ENCODE measurements around the gene OCA2.

Gene OCA2

DNA sequence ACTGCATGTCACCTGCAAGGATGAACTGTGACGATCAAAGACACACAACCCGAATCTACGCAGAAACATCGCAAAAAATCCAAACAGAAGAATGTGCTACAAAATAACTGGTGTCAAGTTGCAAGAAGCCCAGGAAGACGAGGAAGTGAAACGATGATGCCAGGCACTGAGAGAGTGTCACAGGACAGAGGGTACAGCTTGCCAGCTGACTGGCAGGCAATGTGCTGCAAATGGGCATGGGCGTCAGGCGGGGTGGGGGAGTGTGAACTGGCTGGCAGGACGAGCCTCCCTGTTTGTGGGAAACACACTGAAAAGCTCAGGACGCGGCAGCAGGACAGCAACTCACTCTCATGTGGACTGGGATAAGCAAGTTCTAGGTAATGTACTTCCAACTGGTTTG is 28.9 kb upstream of the OCA2 start:
- H2AFZ ChIP-seq (ENCODE audit: low read depth, low read length), result no peak overlapping the region
- 96% methylated on average over 9 of the region's 11 CpGs for WGBS

DNA sequence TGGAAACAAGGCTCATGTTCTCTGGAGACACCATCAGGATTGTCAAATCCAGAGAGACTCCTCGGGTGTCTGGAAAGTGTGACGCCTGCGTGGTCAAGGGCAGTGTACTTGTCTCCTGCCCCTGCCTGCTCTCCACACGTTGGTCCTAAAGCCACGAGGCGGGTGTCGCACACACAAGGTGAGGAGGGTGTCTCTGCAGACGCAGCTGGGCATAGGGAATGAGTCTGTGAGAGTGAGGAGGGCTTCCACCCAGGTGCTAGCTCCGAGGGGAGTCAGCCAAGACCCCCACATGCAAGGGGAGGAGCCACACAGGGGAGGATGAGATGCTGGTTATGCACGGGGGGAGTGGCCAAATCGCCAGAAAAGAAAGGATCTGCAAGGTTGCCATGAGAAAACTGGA is 27.9 kb upstream of the OCA2 start:
- no peak overlapping the region for H3K27ac ChIP-seq (ENCODE audit: low read length, poor library complexity, severe bottlenecking)
- no peak overlapping the region for H3K14ac ChIP-seq (ENCODE audit: low read length in 2 of 2)
- H3K23ac ChIP-seq (ENCODE audit: low read length in 2 of 2), result no peak overlapping the region
- H2BK5ac ChIP-seq (ENCODE audit: low read depth, low read length, poor library complexity, severe bottlenecking), result no peak overlapping the region
- H3K4me3 ChIP-seq (ENCODE audit: insufficient read depth in 1 of 2, low read depth in 1 of 2, low read length in 2 of 2), result no peak overlapping the region
- H3K9ac ChIP-seq (ENCODE audit: low read length), result no peak overlapping the region
- H3K4ac ChIP-seq (ENCODE audit: low read depth in 1 of 2, low read length in 2 of 2), result no peak overlapping the region
- H3K36me3 ChIP-seq (ENCODE audit: control insufficient read depth in 1 of 2, insufficient read depth in 2 of 2, low read depth in 1 of 2, low read length in 2 of 2), result peaks cover 64 to 80% of the 10 kb centered on the region in 2 experiments
- no peak overlapping the region for H4K91ac ChIP-seq (ENCODE audit: low read length)
- H2BK120ac ChIP-seq (ENCODE audit: low read depth, low read length), result no peak overlapping the region
- DNase-seq, result no peak
- H4K8ac ChIP-seq (ENCODE audit: low read length), result no peak overlapping the region
- no peak overlapping the region for H3K4me2 ChIP-seq (ENCODE audit: low read length, poor library complexity, severe bottlenecking)
- no peak overlapping the region for H2AK5ac ChIP-seq (ENCODE audit: low read length, severe bottlenecking)
- H3K9me3 ChIP-seq (ENCODE audit: control insufficient read depth, low read length), result no peaks in the 10 kb centered on the region
- H3K4me1 ChIP-seq (ENCODE audit: control insufficient read depth, insufficient read depth, low read depth, low read length), result no peaks in the 10 kb centered on the region
- H3K27me3 ChIP-seq (ENCODE audit: control insufficient read depth in 1 of 2, insufficient read depth in 1 of 2, low read length in 2 of 2), result no peaks in the 10 kb centered on the region
- WGBS, result 86% methylated on average over 11 of the region's 11 CpGs
- peaks cover 35% of the 10 kb centered on the region for H3K79me1 ChIP-seq (replicated peaks; ENCODE audit: low read length, poor library complexity, severe bottlenecking)
- no peak overlapping the region for H2AFZ ChIP-seq (ENCODE audit: low read depth, low read length)
- no peak overlapping the region for H3K18ac ChIP-seq (ENCODE audit: low read depth in 1 of 2, low read length in 2 of 2)
- H2BK12ac ChIP-seq (ENCODE audit: low read length in 2 of 2), result no peak overlapping the region
- no peak overlapping the region for H2BK15ac ChIP-seq (ENCODE audit: low read depth, poor library complexity, severe bottlenecking)

More for the DNA sequence above, 28.9 kb upstream of the OCA2 start:
- no peak for DNase-seq
- Histone ChIP-seq H4K91ac (ENCODE audit: low read length) (no peak overlapping the region), H3K79me1 (replicated peaks; ENCODE audit: low read length, poor library complexity, severe bottlenecking) (peaks cover 30% of the 10 kb centered on the region), H3K27me3 (ENCODE audit: control insufficient read depth in 1 of 2, insufficient read depth in 1 of 2, low read length in 2 of 2) (no peaks in the 10 kb centered on the region), H4K8ac (ENCODE audit: low read length) (no peak overlapping the region), H2BK15ac (ENCODE audit: low read depth, poor library complexity, severe bottlenecking) (no peak overlapping the region), H3K14ac (ENCODE audit: low read length in 2 of 2) (no peak overlapping the region), H3K4ac (ENCODE audit: low read depth in 1 of 2, low read length in 2 of 2) (no peak overlapping the region), H3K4me1 (ENCODE audit: control insufficient read depth, insufficient read depth, low read depth, low read length) (peaks cover 4% of the 10 kb centered on the region), H2BK120ac (ENCODE audit: low read depth, low read length) (no peak overlapping the region), H3K18ac (ENCODE audit: low read depth in 1 of 2, low read length in 2 of 2) (no peak overlapping the region), H3K4me3 (ENCODE audit: insufficient read depth in 1 of 2, low read depth in 1 of 2, low read length in 2 of 2) (no peak overlapping the region), H3K36me3 (ENCODE audit: control insufficient read depth in 1 of 2, insufficient read depth in 2 of 2, low read depth in 1 of 2, low read length in 2 of 2) (peaks cover 63 to 80% of the 10 kb centered on the region in 2 experiments), H3K4me2 (ENCODE audit: low read length, poor library complexity, severe bottlenecking) (no peak overlapping the region), H3K9ac (ENCODE audit: low read length) (no peak overlapping the region), H3K23ac (ENCODE audit: low read length in 2 of 2) (no peak overlapping the region), H2AK5ac (ENCODE audit: low read length, severe bottlenecking) (no peak overlapping the region), H2BK5ac (ENCODE audit: low read depth, low read length, poor library complexity, severe bottlenecking) (no peak overlapping the region), H2BK12ac (ENCODE audit: low read length in 2 of 2) (no peak overlapping the region), H3K27ac (ENCODE audit: low read length, poor library complexity, severe bottlenecking) (no peak overlapping the region), H3K9me3 (ENCODE audit: control insufficient read depth, low read length) (no peaks in the 10 kb centered on the region)

DNA sequence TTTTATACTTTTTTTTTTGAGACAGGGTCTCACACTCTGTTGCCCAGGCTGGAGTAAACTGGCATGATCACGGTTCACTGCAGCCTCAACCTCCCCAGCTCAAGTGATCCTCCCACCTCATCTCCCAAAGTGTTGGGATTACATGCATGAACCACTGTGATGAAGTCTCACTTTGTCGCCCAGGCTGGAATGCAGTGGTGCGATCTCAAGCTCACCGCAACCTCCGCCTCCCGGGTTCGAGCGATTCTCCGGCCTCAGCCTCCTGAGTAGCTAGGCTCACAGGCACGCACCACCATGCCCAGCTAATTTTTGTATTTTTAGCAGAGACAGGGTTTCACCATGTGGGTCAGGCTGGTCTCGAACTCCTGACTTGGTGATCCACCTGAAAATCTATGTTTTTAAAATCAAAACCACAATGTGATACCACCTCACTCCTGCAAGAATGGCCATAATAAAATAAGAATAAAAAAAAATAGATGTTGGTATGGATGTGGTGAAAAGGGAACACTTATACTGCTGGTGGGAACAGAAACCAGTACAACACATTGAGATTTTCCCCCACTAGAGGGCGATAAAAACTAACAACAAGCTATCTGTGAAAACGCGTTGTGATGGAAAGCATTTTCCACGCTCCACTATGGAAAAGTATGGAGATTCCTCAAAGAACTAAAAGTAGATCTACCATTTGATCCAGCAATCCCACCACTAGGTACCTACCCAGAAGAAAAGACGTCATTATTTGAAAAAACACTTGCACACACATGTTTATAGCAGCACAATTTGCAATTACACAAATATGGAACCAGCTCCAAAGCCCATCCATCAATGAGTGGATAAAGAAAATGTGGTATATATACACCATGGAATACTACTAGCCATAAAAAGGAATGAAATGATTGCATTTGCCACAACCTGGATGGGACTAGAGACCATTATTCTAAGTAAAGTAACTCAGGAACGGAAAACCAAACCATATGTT is 26.8 kb upstream of the OCA2 start:
- Histone ChIP-seq H3K18ac (ENCODE audit: low read depth in 1 of 2, low read length in 2 of 2) (no peak overlapping the region), H4K8ac (ENCODE audit: low read length) (no peak overlapping the region), H3K27me3 (ENCODE audit: control insufficient read depth in 1 of 2, insufficient read depth in 1 of 2, low read length in 2 of 2) (no peaks in the 10 kb centered on the region), H3K9me3 (ENCODE audit: control insufficient read depth, low read length) (no peaks in the 10 kb centered on the region), H3K36me3 (ENCODE audit: control insufficient read depth in 1 of 2, insufficient read depth in 2 of 2, low read depth in 1 of 2, low read length in 2 of 2) (peaks cover 64 to 76% of the 10 kb centered on the region in 2 experiments), H4K91ac (ENCODE audit: low read length) (no peak overlapping the region), H2BK120ac (ENCODE audit: low read depth, low read length) (no peak overlapping the region), H3K27ac (ENCODE audit: low read length, poor library complexity, severe bottlenecking) (no peak overlapping the region), H3K4me2 (ENCODE audit: low read length, poor library complexity, severe bottlenecking) (no peak overlapping the region), H3K79me1 (replicated peaks; ENCODE audit: low read length, poor library complexity, severe bottlenecking) (peaks cover 30% of the 10 kb centered on the region), H3K9ac (ENCODE audit: low read length) (no peak overlapping the region), H3K23ac (ENCODE audit: low read length in 2 of 2) (no peak overlapping the region), H2AFZ (ENCODE audit: low read depth, low read length) (no peak overlapping the region), H3K4me3 (ENCODE audit: insufficient read depth in 1 of 2, low read depth in 1 of 2, low read length in 2 of 2) (no peak overlapping the region), H2BK5ac (ENCODE audit: low read depth, low read length, poor library complexity, severe bottlenecking) (no peak overlapping the region), H2AK5ac (ENCODE audit: low read length, severe bottlenecking) (no peak overlapping the region), H2BK12ac (ENCODE audit: low read length in 2 of 2) (no peak overlapping the region), H3K14ac (ENCODE audit: low read length in 2 of 2) (no peak overlapping the region), H2BK15ac (ENCODE audit: low read depth, poor library complexity, severe bottlenecking) (no peak overlapping the region), H3K4ac (ENCODE audit: low read depth in 1 of 2, low read length in 2 of 2) (no peak overlapping the region), H3K4me1 (ENCODE audit: control insufficient read depth, insufficient read depth, low read depth, low read length) (no peaks in the 10 kb centered on the region)
- DNase-seq, result peak; percentile 65
- 71% methylated on average over 16 of the region's 17 CpGs for WGBS

DNA sequence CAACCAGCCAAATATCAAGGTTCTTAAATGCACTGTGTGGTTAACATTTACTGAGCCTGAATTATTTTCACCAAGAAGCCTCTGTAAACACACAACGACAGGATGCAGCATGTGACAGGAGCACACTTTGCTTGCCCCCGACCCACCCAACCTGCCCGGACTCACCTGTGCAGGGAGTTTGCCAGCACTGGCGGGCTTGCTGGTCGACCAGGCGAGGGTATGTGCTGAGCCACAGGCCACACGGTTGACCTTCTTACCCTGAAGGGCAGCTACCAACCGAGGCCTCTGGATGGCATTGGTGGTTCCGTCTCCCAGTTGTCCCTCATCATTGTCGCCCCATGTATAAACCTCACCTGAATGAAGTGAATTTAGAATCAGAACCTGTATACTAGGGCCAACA is 25.7 kb upstream of the OCA2 start:
- Histone ChIP-seq H2AFZ (ENCODE audit: low read depth, low read length) (no peak overlapping the region), H3K4me1 (ENCODE audit: control insufficient read depth, insufficient read depth, low read depth, low read length) (no peaks in the 10 kb centered on the region), H3K4ac (ENCODE audit: low read depth in 1 of 2, low read length in 2 of 2) (no peak overlapping the region), H4K8ac (ENCODE audit: low read length) (no peak overlapping the region), H3K18ac (ENCODE audit: low read depth in 1 of 2, low read length in 2 of 2) (no peak overlapping the region), H4K91ac (ENCODE audit: low read length) (no peak overlapping the region), H3K79me1 (replicated peaks; ENCODE audit: low read length, poor library complexity, severe bottlenecking) (peaks cover 26% of the 10 kb centered on the region), H3K9me3 (ENCODE audit: control insufficient read depth, low read length) (no peaks in the 10 kb centered on the region), H3K9ac (ENCODE audit: low read length) (no peak overlapping the region), H3K27ac (ENCODE audit: low read length, poor library complexity, severe bottlenecking) (no peak overlapping the region), H2AK5ac (ENCODE audit: low read length, severe bottlenecking) (no peak overlapping the region), H3K14ac (ENCODE audit: low read length in 2 of 2) (no peak overlapping the region), H3K4me3 (ENCODE audit: insufficient read depth in 1 of 2, low read depth in 1 of 2, low read length in 2 of 2) (no peak overlapping the region), H3K27me3 (ENCODE audit: control insufficient read depth in 1 of 2, insufficient read depth in 1 of 2, low read length in 2 of 2) (no peaks in the 10 kb centered on the region), H3K23ac (ENCODE audit: low read length in 2 of 2) (no peak overlapping the region), H3K36me3 (ENCODE audit: control insufficient read depth in 1 of 2, insufficient read depth in 2 of 2, low read depth in 1 of 2, low read length in 2 of 2) (peaks cover 62 to 76% of the 10 kb centered on the region in 2 experiments), H2BK5ac (ENCODE audit: low read depth, low read length, poor library complexity, severe bottlenecking) (no peak overlapping the region), H2BK15ac (ENCODE audit: low read depth, poor library complexity, severe bottlenecking) (no peak overlapping the region), H2BK12ac (ENCODE audit: low read length in 2 of 2) (no peak overlapping the region), H2BK120ac (ENCODE audit: low read depth, low read length) (no peak overlapping the region), H3K4me2 (ENCODE audit: low read length, poor library complexity, severe bottlenecking) (no peak overlapping the region)
- DNase-seq, result no peak
- WGBS, result 97% methylated on average over 10 of the region's 10 CpGs
